ENCODE measurements around the gene HIP1.
"Not testable (repeated sequence)": the region's sequence is repeated elsewhere in the genome, so short reads cannot be mapped to it uniquely, and the experiment has no call there.

The HIP1 gene

GRCh38 chr7:75738604-75738974 is at the start of gene HIP1:
Gene HIP1 (minus strand): TSS chr7:75738941. CDS start chr7:75738920, 21 bp downstream.
- DNase-seq (ENCODE audit: low spot score) (no peak), FAIRE-seq (no peak)

- not testable (repeated sequence) for DNase-seq (ENCODE audit: low spot score); FAIRE-seq
These were observed 49.6 kb upstream of the HIP1 start for GRCh38 chr7:75788154-75788847.

DNA sequence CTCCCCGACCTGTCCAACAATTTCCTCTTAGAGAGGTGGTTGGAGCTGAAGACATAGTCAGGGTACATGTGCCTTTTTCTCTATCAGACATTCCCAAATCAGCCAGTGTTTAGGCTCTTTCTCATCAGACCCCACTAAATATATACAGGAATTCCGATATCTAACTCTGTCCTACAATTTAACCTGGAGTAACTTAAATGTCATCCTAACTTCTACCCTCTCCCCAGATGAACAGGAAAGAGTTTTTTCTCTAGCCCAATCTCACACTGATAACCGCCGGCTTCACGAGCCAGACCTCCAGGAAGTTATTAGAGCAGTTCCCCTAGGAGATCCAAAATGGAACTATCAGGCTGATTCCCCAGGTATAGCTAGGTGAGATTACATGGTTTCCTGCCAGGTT is 44.3 kb upstream of the HIP1 start:
- not testable (repeated sequence) for DNase-seq (ENCODE audit: low spot score); FAIRE-seq

- DNase-seq (ENCODE audit: low spot score); FAIRE-seq: not testable (repeated sequence)
These were observed 42.0 kb upstream of the HIP1 start for GRCh38 chr7:75780647-75781273.

GRCh38 chr7:75779516-75779915 is 40.8 kb upstream of the HIP1 start:
- FAIRE-seq; DNase-seq (ENCODE audit: low spot score): not testable (repeated sequence)

DNA sequence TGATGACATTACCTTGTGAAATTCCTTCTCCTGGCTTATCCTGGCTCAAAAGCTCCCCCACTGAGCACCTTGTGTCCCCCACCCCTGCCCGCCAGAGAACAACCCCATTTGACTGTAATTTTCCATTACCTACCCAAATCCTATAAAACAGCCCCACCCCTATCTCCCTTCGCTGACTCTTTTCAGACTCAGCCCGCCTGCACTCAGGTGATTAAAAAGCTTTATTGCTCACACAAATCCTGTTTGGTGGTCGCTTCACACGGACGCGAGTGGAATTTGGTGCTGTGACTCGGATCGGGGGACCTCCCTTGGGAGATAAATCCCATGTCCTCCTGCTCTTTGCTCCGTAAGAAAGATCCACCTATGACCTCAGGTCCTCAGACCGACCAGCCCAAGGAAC is 40.3 kb upstream of the HIP1 start:
- FAIRE-seq; DNase-seq (ENCODE audit: low spot score): not testable (repeated sequence)

- FAIRE-seq (peak; percentile 87), DNase-seq (ENCODE audit: low spot score) (peak; percentile 78)
These were observed 37.7 kb upstream of the HIP1 start for GRCh38 chr7:75776295-75776971.

DNA sequence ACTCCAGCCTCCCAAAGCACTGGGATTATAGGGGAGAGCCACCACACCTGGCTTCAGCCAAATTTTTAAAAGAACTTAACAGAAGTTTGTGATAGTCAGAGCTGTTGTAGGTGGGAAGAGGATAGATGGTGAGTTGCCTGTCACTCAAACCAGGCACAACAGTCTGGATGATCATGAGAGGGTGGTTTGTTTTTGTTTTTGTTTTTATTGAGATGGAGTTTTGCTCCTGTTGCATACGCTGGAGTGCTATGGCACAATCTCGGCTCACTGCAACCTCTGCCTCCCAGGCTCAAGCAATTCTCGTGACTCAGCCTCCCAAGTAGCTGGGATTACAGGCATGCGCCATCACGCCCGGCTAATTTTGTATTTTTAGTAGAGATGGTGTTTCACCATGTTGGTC is 35.2 kb upstream of the HIP1 start:
- not testable (repeated sequence) for DNase-seq (ENCODE audit: low spot score); FAIRE-seq

DNA sequence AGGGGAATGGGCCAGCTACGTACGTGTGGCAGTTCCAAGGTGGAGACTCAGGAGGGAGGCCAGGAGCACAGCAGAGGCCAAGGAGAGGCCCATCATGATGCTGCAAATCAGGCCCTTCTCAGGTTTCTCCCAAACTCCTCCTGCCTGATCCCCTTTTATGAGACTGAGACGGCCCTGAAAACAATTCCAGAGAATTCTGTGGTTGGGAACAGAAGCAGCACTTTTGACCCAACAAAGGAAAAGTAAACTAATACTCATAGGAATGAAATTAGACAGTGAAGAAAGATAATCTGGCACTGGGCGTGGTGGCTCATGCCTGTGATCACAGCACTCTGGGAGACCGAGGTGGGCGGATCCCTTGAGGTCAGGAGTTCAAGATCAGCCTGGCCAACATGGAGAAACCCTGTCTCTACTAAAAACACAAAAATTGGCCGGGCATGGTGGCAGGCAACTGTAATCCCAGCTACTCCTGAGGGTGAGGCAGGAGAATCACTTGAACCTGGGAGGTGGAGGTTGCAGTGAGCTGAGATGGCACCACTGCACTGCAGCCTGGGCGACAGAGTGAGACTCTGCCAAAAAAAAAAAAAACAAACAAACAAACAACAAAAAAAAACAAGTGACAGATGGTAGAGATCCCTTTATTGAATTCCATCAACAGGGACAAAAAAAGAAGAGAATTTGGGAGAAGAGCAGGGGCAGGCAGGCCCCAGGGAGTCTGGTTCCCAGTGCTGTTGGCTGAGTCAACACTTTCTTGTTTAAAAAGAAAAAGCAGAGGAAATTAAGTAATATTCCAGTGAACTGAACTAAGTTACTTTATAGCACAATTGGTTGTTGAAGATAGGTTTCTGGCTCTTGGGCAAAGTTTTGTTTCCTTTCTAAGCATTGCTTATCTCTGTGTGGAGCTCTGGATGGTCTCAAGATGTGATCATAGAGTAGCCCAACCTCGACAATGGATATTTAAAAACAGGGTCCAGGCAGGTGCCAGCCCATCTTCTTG is 33.6 kb upstream of the HIP1 start, which contains the start of gene CCL26:
CCL26 (minus strand) TSS at position 131 of the 997 bp plus-strand sequence; CDS start at position 96, 35 bp downstream.
- no peak for FAIRE-seq
- peak; percentile 36 for DNase-seq (ENCODE audit: low spot score)

DNA sequence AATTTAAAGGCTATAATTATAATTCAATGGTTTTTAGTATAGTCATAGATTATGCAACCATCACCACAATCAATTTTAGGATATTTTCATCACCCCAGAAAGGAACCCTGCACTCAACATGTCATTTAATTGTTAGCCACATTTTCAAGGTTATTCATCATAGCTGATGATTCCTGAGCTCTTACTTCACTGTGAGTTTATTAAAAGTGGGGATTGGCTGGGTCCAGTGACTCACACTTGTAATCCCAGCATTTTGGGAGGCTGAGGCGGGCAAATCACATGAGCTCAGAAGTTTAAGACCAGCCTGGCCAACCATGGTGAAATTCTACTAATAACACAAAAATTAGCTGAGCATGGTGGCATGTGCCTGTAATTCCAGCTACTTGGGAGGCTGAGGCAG is 32.5 kb upstream of the HIP1 start:
- DNase-seq (ENCODE audit: low spot score) (no peak), FAIRE-seq (no peak)

GRCh38 chr7:75762350-75762917 is 23.7 kb upstream of the HIP1 start:
- FAIRE-seq (peak; percentile 68), DNase-seq (ENCODE audit: low spot score) (peak; percentile 79)

- FAIRE-seq; DNase-seq (ENCODE audit: low spot score): not testable (repeated sequence)
These were observed 23.1 kb upstream of the HIP1 start for GRCh38 chr7:75761801-75762200.

GRCh38 chr7:75758491-75758890 is 19.8 kb upstream of the HIP1 start:
- FAIRE-seq = no peak
- DNase-seq (ENCODE audit: low spot score) = no peak

DNA sequence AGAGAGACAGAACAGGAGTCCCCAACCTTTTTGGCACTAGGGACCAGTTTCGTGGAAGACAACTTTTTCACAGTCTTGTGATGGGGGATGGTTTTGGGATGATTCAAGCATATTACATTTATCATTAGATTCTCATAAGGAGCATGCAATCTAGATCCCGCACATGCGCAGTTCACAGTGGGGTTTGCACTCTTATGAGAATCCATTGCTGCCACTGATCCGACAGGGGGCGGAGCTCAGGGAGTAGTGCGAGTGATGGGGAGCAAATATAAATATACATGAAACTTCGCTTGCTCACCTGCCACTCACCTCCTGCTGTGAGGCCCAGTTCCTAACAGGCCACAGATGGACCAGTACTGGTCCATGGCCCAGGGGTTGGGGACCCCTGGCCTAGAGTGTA is 19.1 kb upstream of the HIP1 start:
- FAIRE-seq (no peak), DNase-seq (ENCODE audit: low spot score) (no peak)

GRCh38 chr7:75756991-75757676 is 18.4 kb upstream of the HIP1 start:
- DNase-seq (ENCODE audit: low spot score) (peak; percentile 34), FAIRE-seq (no peak)

DNA sequence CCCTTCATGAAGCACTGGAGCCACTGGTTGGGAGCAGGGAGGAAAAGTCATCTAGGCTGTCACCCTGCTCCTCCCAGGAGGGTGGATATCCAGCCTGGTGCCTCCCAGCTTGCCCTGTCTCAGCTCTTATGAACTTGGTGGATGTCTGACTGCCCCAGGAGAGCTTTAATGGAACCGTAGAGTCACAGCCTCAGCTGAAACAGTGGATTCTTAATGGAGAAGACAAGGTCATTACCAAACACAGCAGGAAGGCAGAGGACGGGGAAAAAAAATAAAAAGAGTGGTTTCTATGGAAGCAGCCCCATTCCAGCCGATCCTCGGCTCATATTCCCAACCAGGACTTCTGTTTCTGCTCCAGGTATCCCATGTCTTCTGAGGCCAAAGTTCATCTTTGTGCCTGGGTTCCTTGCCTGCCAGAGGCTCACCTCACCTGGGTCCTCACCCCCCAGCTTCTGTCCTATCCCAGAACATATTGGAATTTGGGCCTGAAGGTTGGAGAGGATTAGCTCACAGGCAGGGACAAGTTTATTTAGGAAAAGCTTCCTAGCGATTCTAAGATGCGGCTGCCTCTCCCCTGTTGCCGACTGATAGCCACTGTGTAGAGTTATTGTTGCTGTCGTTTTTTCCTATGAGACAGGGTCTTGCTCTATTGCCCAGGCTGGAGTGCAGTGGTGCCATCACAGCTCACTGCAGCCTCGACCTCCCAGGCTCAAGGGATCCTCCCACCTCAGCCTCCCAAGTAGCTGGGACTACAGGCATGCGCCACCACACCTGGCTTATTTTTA is 17.7 kb upstream of the HIP1 start:
- FAIRE-seq (no peak), DNase-seq (ENCODE audit: low spot score) (no peak)

GRCh38 chr7:75743455-75743859 is 4.7 kb upstream of the HIP1 start:
- FAIRE-seq (no peak), DNase-seq (ENCODE audit: low spot score) (no peak)

DNA sequence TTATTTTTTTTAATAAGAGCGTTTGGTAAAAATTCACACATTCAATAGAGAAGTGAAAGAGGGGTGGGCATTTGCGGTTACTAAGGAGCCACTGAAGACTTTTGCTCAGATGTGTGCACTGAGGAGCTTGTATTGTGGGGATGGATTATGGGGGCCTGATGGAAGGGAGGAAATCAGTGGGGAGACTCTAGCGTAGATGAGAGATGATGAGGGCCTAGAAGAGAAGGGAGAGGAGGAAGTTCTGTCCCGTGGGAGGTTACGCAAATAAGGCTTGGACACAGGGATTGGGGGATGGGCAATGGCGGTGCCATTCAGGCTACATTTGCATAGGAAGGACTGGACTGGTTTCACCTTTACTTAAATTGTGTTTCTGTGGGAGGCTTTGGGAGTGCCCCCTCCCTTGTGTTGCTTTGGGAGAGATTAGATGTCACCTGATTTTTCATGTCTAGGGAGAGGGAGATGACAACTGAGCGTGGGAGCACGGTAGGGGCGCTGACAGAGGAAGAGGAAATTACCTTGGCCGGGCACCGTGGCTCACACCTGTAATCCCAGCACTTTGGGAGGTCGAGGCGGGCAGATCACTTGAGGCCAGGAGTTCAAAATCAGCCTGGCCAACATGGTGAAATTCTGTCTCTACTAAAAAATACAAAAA is 2.2 kb upstream of the HIP1 start:
- FAIRE-seq (no peak), DNase-seq (ENCODE audit: low spot score) (no peak)

Measured in RCC 7860 (cell line).